T-helper 2 cell treated with Interferon-gamma antibody and Interleukin-4, amounts not matched to agents 5 μg/mL and 100 μg/mL, for 36 hours (primary cell): ENCODE data around the gene ST3GAL5.
"Not testable (repeated sequence)": the region's sequence is repeated elsewhere in the genome, so short reads cannot be mapped to it uniquely, and the experiment has no call there.

Experiments
- DNase-seq: peaks from one replicate; pipeline ENCODE4 v3.0.0; 2021; ENCODE audit warnings: low spot score
- H3K27ac Mint-ChIP-seq: one replicate; pipeline ENCODE4 v1.8.0; 2021; ENCODE audit warnings: mild to moderate bottlenecking, mixed read lengths
- H3K27me3 Mint-ChIP-seq: one replicate; pipeline ENCODE4 v1.8.0; 2021; ENCODE audit warnings: low read depth, mixed read lengths
- H3K36me3 Mint-ChIP-seq: one replicate; pipeline ENCODE4 v1.8.0; 2021; ENCODE audit warnings: low read depth, mixed read lengths
- H3K4me1 Mint-ChIP-seq: one replicate; pipeline ENCODE4 v1.8.0; 2021; ENCODE audit warnings: low read depth, mixed read lengths
- H3K4me3 Mint-ChIP-seq: one replicate; pipeline ENCODE4 v1.8.0; 2022; ENCODE audit warnings: mild to moderate bottlenecking, moderate library complexity, mixed read lengths
- H3K9me3 Mint-ChIP-seq: one replicate; pipeline ENCODE4 v1.8.0; 2021; ENCODE audit warnings: mixed read lengths

ST3GAL5 gene

GRCh38 chr2:85893428-85894258, 4.9 kb upstream of the ST3GAL5 start:
- peaks cover 3% of the 10 kb centered on the region for H3K27me3 Mint-ChIP-seq
- no peak overlapping the region for H3K27ac Mint-ChIP-seq
- peaks cover 28% of the 10 kb centered on the region for H3K4me1 Mint-ChIP-seq
- DNase-seq: no peak
- peaks cover 11% of the 10 kb centered on the region for H3K9me3 Mint-ChIP-seq
- no peak overlapping the region for H3K4me3 Mint-ChIP-seq
- H3K36me3 Mint-ChIP-seq: peaks cover 5% of the 10 kb centered on the region

- no peak overlapping the region for H3K4me3 Mint-ChIP-seq
- H3K27me3 Mint-ChIP-seq: peaks cover 3% of the 10 kb centered on the region
- DNase-seq: no peak
- H3K27ac Mint-ChIP-seq: no peak overlapping the region
- peaks cover 11% of the 10 kb centered on the region for H3K9me3 Mint-ChIP-seq
- H3K4me1 Mint-ChIP-seq: peaks cover 34% of the 10 kb centered on the region
- peaks cover 6% of the 10 kb centered on the region for H3K36me3 Mint-ChIP-seq
Measured at GRCh38 chr2:85892216-85892944, 3.6 kb upstream of the ST3GAL5 start.

- Mint-ChIP-seq H3K27me3 (peaks cover 3% of the 10 kb centered on the region), H3K27ac (no peak overlapping the region), H3K4me3 (peak overlapping the region; percentile 62), H3K4me1 (peaks cover 48% of the 10 kb centered on the region), H3K9me3 (peaks cover 9% of the 10 kb centered on the region), H3K36me3 (peaks cover 9% of the 10 kb centered on the region)
- DNase-seq: no peak
Measured at GRCh38 chr2:85890522-85891176, 1.9 kb upstream of the ST3GAL5 start.

- no peak for DNase-seq
- H3K36me3 Mint-ChIP-seq: peaks cover 6% of the 10 kb centered on the region
- peak overlapping the region; percentile 82 for H3K27ac Mint-ChIP-seq
- peaks cover 50% of the 10 kb centered on the region for H3K4me1 Mint-ChIP-seq
- H3K27me3 Mint-ChIP-seq: peaks cover 3% of the 10 kb centered on the region
- H3K4me3 Mint-ChIP-seq: peak overlapping the region; percentile 94
- H3K9me3 Mint-ChIP-seq: peaks cover 3% of the 10 kb centered on the region
Measured at GRCh38 chr2:85889627-85890281, 964 bp upstream of the ST3GAL5 start.

GRCh38 chr2:85888020-85888683, 638 bp downstream of the ST3GAL5 start:
- peak overlapping the region; percentile 87 for H3K4me3 Mint-ChIP-seq
- peak; percentile 27 for DNase-seq
- H3K4me1 Mint-ChIP-seq: peaks cover 49% of the 10 kb centered on the region
- H3K27ac Mint-ChIP-seq: peak overlapping the region; percentile 81
- peaks cover 3% of the 10 kb centered on the region for H3K27me3 Mint-ChIP-seq
- H3K36me3 Mint-ChIP-seq: peaks cover 11% of the 10 kb centered on the region
- H3K9me3 Mint-ChIP-seq: no peaks in the 10 kb centered on the region

GRCh38 chr2:85887566-85888019, 1.2 kb downstream of the ST3GAL5 start:
- H3K4me3 Mint-ChIP-seq: peak overlapping the region; percentile 87

GRCh38 chr2:85886590-85886989, 2.2 kb downstream of the ST3GAL5 start:
- H3K36me3 Mint-ChIP-seq: peaks cover 22% of the 10 kb centered on the region
- H3K27me3 Mint-ChIP-seq: peaks cover 3% of the 10 kb centered on the region
- H3K9me3 Mint-ChIP-seq: peaks cover 1% of the 10 kb centered on the region
- peak overlapping the region; percentile 87 for H3K4me3 Mint-ChIP-seq
- H3K27ac Mint-ChIP-seq: no peak overlapping the region
- peak; percentile 63 for DNase-seq
- peaks cover 42% of the 10 kb centered on the region for H3K4me1 Mint-ChIP-seq

More at GRCh38 chr2:85887566-85888019, 1.2 kb downstream of the ST3GAL5 start:
- Mint-ChIP-seq H3K36me3 (peaks cover 15% of the 10 kb centered on the region), H3K9me3 (no peaks in the 10 kb centered on the region), H3K27ac (peak overlapping the region; percentile 81), H3K4me1 (peaks cover 45% of the 10 kb centered on the region), H3K27me3 (peaks cover 3% of the 10 kb centered on the region)
- DNase-seq: peak; percentile 51

- Mint-ChIP-seq H3K27me3 (peaks cover 3% of the 10 kb centered on the region), H3K36me3 (peaks cover 26% of the 10 kb centered on the region), H3K4me1 (peaks cover 42% of the 10 kb centered on the region), H3K27ac (no peak overlapping the region), H3K9me3 (peaks cover 6% of the 10 kb centered on the region), H3K4me3 (no peak overlapping the region)
- no peak for DNase-seq
Measured at GRCh38 chr2:85886141-85886540, 2.6 kb downstream of the ST3GAL5 start.

- Mint-ChIP-seq H3K36me3 (peaks cover 42% of the 10 kb centered on the region), H3K9me3 (peaks cover 11% of the 10 kb centered on the region), H3K4me1 (peaks cover 42% of the 10 kb centered on the region)
- DNase-seq, H3K27me3 Mint-ChIP-seq, H3K27ac Mint-ChIP-seq, H3K4me3 Mint-ChIP-seq: not testable (repeated sequence)
Measured at GRCh38 chr2:85881781-85882180, 7.0 kb downstream of the ST3GAL5 start.

- Mint-ChIP-seq H3K4me1 (peaks cover 33% of the 10 kb centered on the region), H3K9me3 (peaks cover 11% of the 10 kb centered on the region), H3K36me3 (peaks cover 42% of the 10 kb centered on the region)
- H3K4me3 Mint-ChIP-seq, H3K27ac Mint-ChIP-seq, H3K27me3 Mint-ChIP-seq, DNase-seq: not testable (repeated sequence)
Measured at GRCh38 chr2:85880716-85881328, 8.0 kb downstream of the ST3GAL5 start.

- Mint-ChIP-seq H3K27me3 (no peaks in the 10 kb centered on the region), H3K9me3 (peaks cover 11% of the 10 kb centered on the region), H3K36me3 (peaks cover 42% of the 10 kb centered on the region), H3K27ac (peak overlapping the region; percentile 1), H3K4me1 (peaks cover 27% of the 10 kb centered on the region), H3K4me3 (no peak overlapping the region)
- DNase-seq: no peak
Measured at GRCh38 chr2:85878719-85879370, 9.9 kb downstream of the ST3GAL5 start.

GRCh38 chr2:85875350-85876050, 13.3 kb downstream of the ST3GAL5 start:
- Mint-ChIP-seq H3K27me3 (no peaks in the 10 kb centered on the region), H3K4me3 (no peak overlapping the region), H3K9me3 (no peaks in the 10 kb centered on the region), H3K36me3 (peaks cover 21% of the 10 kb centered on the region), H3K27ac (no peak overlapping the region), H3K4me1 (peaks cover 27% of the 10 kb centered on the region)
- no peak for DNase-seq
